Heart left ventricle (tissue), 16 donors: ENCODE results near the gene RBMS3. TPM values are rescaled to one million over a fixed set of nuclear protein-coding genes. Genes with fewer than 3 reads are reported as not detected.

Experiments
- ATAC-seq, 4 donors: fragments of 200-7000 bp; cut with Tn5 transposase; one replicate each; pipeline ENCODE4 v1.9.1; 2020 to 2022; ENCODE audit warnings: moderate library complexity in 4 of 4, mild to moderate bottlenecking in 3 of 4, moderate number of reproducible peaks in 1 of 4
- DNase-seq, 5 donors: peaks; one replicate each; pipeline ENCODE4 v3.0.0-alpha.2; 2020
- H3K27ac ChIP-seq, 12 donors: fragments of 200-600 bp; sonication (generic) in 4 of 12; one replicate each; pipeline versions ENCODE4 v1.5.0 to v1.8.0; 2016 to 2022; ENCODE audit warnings: mild to moderate bottlenecking in 2 of 12
- H3K27me3 ChIP-seq, 9 donors: fragments of 200-600 bp; sonication (generic) in 2 of 9; one replicate each; pipeline versions ENCODE4 v1.5.1 to v1.8.0; 2016 to 2022; ENCODE audit warnings: mild to moderate bottlenecking in 3 of 9
- H3K36me3 ChIP-seq, 9 donors: fragments of 200-600 bp; sonication (generic) in 2 of 9; one replicate each; pipeline versions ENCODE4 v1.5.0 to v1.8.0; 2018 to 2022; ENCODE audit warnings: mild to moderate bottlenecking in 2 of 9
- H3K4me1 ChIP-seq, 12 donors: fragments of 200-600 bp; sonication (generic) in 4 of 12; one replicate each; pipeline versions ENCODE4 v1.5.0 to v1.8.0; 2016 to 2022; ENCODE audit warnings: mild to moderate bottlenecking in 3 of 12
- H3K4me3 ChIP-seq, 12 donors: fragments of 200-600 bp; sonication (generic) in 4 of 12; one replicate each; pipeline versions ENCODE4 v1.5.0 to v1.8.0; 2017 to 2022; ENCODE audit warnings: mild to moderate bottlenecking in 9 of 12, moderate library complexity in 4 of 12
- H3K9me3 ChIP-seq, 12 donors: fragments of 200-600 bp; sonication (generic) in 4 of 12; one replicate each; pipeline versions ENCODE4 v1.5.0 to v1.8.0; 2016 to 2022; ENCODE audit warnings: mild to moderate bottlenecking in 1 of 12
- CTCF ChIP-seq, 12 donors: fragments of 200-600 bp; sonication (generic) in 4 of 12; IDR thresholded peaks; one replicate each; pipeline versions ENCODE4 v1.5.0 to v1.8.0; 2018 to 2022; ENCODE audit warnings: antibody characterized with exemption in 12 of 12, mild to moderate bottlenecking in 5 of 12
- POLR2A ChIP-seq, 2 donors: fragments of 450-650 bp; IDR thresholded peaks; one replicate each; pipeline ENCODE4 v1.6.1; 2017; ENCODE audit warnings: antibody characterized with exemption in 2 of 2, mild to moderate bottlenecking in 2 of 2, moderate library complexity in 2 of 2
- WGBS, 4 donors: extraction: QIAGEN DNeasy Blood & Tissue Kit in 2 of 4; methylation state at CpG; one replicate each; pipeline versions ENCODE4 v1.1.5 to v1.1.7; 2013 to 2018; 5-methylcytosine and 5-hydroxymethylcytosine counted together
- intact Hi-C, 10 donors: fragments of 100-400 bp; cut with DNase I; formaldehyde crosslinking; loops; one replicate each; pipeline versions ENCODE4 v1.11.1 to v1.14.2; 2022
- polyA plus RNA-seq, 2 donors: library from polyadenylated mRNA; stranded (reverse); fragments of 200-250 nt; gene quantifications; one replicate each; pipeline ENCODE4 v1.2.3, GENCODE V29; 2013
- total RNA-seq, 9 donors: library from RNA; depleted of rRNA in 2 of 9; stranded (reverse); fragments of >200 nt in 2 of 9; fragmentation: NEBNext Ultra II Directional in 3 of 9; extraction: Animal tissue kit (Norgen Biotek cat#: 25700) in 3 of 9; gene quantifications; one replicate each; pipeline versions ENCODE4 v1.1.0 to v1.2.4, GENCODE V29; 2016 to 2023
- donor health status: ischemic (EF 13 %, LVEDD 7.1; RV severe dilation, severe dysfunction).
- donor health status: healthy with polysubstance abuse.
- donor health status: DM: no; HTN: yes; CAD: no.
- donor health status: DM: no; HTN: no; CAD: no.
- donor health status: ischemic (EF 25% LVEDD 6.9; RV normal size, moderate dysfunction).
- donor health status: ischemic (EF 25% LVEDD 5.7; RV mildly dilated, moderate dysfunction).
- donor health status: healthy.
- donor health status: DM: yes; HTN: yes; CAD: no.
- donor health status: ischemic (EF 35%, LVEDD 5.7; RV mildly dilated, moderate dysfunction).
- donor health status: nonischemic (EF 11% LVEDD 7.7; RV severe dilation, severe dysfunction).
- donor health status: DM: yes; HTN: yes; CAD: no.
- donor health status: PGD.
- donor health status: ischemic (EF 29% LVEDD 5.4; RV normal size, mild dysfunction).
- donor health status: nonischemic (EF 23%, LVEDD 6.1; RV moderate dilation, normal function).

RBMS3 gene
- total and polyA plus RNA-seq, 11 donors = 4.8 to 35.6 (median 26.1) TPM

DNA sequence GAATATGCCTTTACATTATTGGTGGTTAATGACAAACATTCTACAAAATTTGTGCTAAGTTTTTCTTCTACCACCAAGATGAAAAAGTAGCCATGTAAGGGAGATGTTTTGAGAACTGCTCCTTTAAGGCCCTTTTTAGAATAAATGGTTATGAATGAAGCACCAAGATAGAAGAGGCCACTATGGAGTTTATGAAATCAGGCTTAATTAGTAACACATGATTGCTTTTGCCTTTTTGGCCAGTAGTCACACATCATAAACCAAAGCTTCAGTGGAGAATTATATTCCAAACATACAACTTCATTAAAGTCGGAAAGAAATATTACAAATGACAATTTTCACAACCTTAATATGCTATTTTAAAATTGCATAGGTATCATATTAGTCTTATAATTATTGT lies 331.7 kb downstream of the RBMS3 start:
- intact Hi-C loops = no loop called here
- TF ChIP-seq POLR2A (IDR thresholded peaks at IDR 0.05) (no peak), CTCF (IDR thresholded peaks at IDR 0.05) (no peak)

DNA sequence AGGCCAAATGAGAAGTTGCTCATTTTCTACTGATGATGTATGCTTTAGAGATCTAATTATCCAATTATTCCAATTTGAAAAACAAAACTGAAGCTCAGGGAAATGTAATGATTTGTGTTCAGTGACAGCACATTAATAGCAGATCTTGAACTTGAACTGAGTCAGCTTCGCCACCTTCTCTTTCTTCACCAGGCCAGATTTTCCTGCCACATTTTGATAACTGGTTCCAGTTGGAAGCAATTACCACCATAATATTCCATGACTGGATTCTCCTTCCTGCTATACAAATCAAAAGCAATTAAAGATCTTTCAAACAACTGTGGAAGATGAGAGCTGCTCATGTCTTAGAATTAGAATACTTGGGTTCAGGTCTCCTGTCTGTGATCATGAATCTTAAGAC lies 334.1 kb downstream of the RBMS3 start:
- ATAC-seq (no peak), DNase-seq (no peak)
- no peaks in the 10 kb centered on the region for H3K36me3 ChIP-seq
- peaks cover 0 to 24% (median 8%) of the 10 kb centered on the region in 12 donors for H3K4me1 ChIP-seq
- 99 to 100% (median 100%) methylated on average over 1 of the region's 1 CpG for WGBS, 4 donors
- H3K27me3 ChIP-seq = no peaks in the 10 kb centered on the region
- no peak overlapping the region for H3K4me3 ChIP-seq
- intact Hi-C loops = no loop called here
- H3K9me3 ChIP-seq = no peaks in the 10 kb centered on the region
- H3K27ac ChIP-seq = no peak overlapping the region
- no peak for TF ChIP-seq POLR2A (IDR thresholded peaks at IDR 0.05)
- no peak for TF ChIP-seq CTCF (IDR thresholded peaks at IDR 0.05)

More for the DNA sequence above, 331.7 kb downstream of the RBMS3 start:
- Histone ChIP-seq H3K4me1 (peaks cover 0 to 2% (median 0%) of the 10 kb centered on the region in 12 donors), H3K27me3 (no peaks in the 10 kb centered on the region), H3K4me3 (no peak overlapping the region), H3K9me3 (no peaks in the 10 kb centered on the region), H3K36me3 (no peaks in the 10 kb centered on the region), H3K27ac (no peak overlapping the region)
- ATAC-seq = no peak
- 91 to 100% (median 97%) methylated on average over 1 of the region's 1 CpG for WGBS, 4 donors
- DNase-seq = no peak

- Histone ChIP-seq H3K4me1 (peaks cover 0 to 25% (median 8%) of the 10 kb centered on the region in 12 donors), H3K9me3 (no peaks in the 10 kb centered on the region), H3K4me3 (no peak overlapping the region), H3K36me3 (no peaks in the 10 kb centered on the region), H3K27me3 (no peaks in the 10 kb centered on the region), H3K27ac (peak overlapping the region in 5 of 12 donors; percentile 3 to 67 (median 35))
- DNase-seq (peak in 1 of 5 donors; percentile 13), ATAC-seq (peak; percentile 53 to 72 (median 66))
- TF ChIP-seq CTCF (IDR thresholded peaks at IDR 0.05) = no peak
- no peak for TF ChIP-seq POLR2A (IDR thresholded peaks at IDR 0.05)
- intact Hi-C loops = no loop called here
- 55 to 65% (median 63%) methylated on average over 10 of the region's 10 CpGs for WGBS, 4 donors
Measured at GRCh38 chr3:29618395-29619282, 337.8 kb downstream of the RBMS3 start.

DNA sequence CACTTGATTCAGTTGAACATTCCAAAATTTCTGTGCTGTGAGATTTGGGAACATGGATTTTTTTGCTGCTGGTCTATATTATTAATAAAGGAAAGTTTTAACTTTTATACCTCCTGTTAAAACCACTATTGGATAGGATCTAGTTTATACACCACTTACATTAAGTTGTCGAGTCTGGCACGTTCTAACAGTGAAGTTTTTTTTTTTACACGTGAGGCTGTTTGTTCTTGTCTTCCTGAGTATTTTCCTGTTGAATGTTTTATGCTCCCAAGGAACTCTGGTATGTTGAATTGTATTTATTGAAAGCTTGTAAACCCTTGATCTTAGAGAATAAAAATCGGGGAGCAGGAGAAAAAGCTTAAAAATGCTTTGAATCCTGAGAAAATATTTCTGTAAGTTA lies 338.8 kb downstream of the RBMS3 start:
- H3K9me3 ChIP-seq = no peaks in the 10 kb centered on the region
- intact Hi-C loops = no loop called here
- 53 to 69% (median 62%) methylated on average over 4 of the region's 4 CpGs for WGBS, 4 donors
- H3K4me3 ChIP-seq = no peak overlapping the region
- DNase-seq = no peak
- no peak for ATAC-seq
- no peaks in the 10 kb centered on the region for H3K27me3 ChIP-seq
- no peak overlapping the region for H3K27ac ChIP-seq
- TF ChIP-seq POLR2A (IDR thresholded peaks at IDR 0.05) (no peak), CTCF (IDR thresholded peaks at IDR 0.05) (no peak)
- H3K4me1 ChIP-seq = peaks cover 0 to 25% (median 8%) of the 10 kb centered on the region in 12 donors
- no peaks in the 10 kb centered on the region for H3K36me3 ChIP-seq
